HK-2 (cell line): Measurements from ENCODE around the gene SBF1.

ENCODE experiments used
- DNase-seq: peaks from one replicate; pipeline ENCODE4 v3.0.0-alpha.2; 2018; ENCODE audit not compliant: unreplicated experiment

The SBF1 gene

GRCh38 chr22:50483977-50484853 lies 9.4 kb upstream of the SBF1 start:
- DNase-seq, result peak; percentile 53

- no peak for DNase-seq
These were observed 8.7 kb upstream of the SBF1 start for GRCh38 chr22:50483556-50483955.

- DNase-seq, result no peak
These were observed 8.3 kb upstream of the SBF1 start for GRCh38 chr22:50483106-50483505.

- DNase-seq, result no peak
These were observed 7.6 kb upstream of the SBF1 start for GRCh38 chr22:50482107-50483074.

DNA sequence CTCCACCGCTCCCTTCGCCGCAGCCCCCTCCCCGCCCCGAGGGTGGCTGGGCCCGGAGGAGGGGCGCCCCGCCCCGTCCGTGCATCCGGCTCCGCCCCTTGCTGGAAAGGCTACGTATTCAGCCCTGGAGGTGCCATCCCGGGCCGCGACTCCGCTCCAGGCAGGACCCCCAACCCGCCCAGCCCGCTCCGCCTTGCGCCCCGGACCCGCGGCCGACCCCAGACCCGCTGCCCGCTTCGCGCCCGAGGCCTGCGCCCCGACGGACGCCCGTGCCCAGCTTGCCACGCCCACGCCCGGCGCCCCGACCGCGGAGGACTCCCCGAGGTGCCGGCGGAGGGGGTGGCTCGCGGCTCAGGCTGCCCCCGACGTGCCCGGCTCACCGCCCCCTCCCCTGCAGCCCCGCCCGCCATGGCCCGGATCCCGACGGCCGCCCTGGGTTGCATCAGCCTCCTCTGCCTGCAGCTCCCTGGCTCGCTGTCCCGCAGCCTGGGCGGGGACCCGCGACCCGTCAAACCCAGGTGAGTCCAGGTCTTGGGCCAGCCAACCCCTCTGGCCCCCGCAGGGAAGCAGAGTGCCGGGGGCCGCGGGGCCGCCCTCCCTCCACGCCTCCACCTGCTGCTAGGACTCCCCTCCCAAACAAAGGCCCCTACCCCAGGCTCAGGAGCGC lies 6.7 kb upstream of the SBF1 start, which contains the start of gene ADM2:
ADM2 (plus strand) TSS at position 104 of the 667 bp plus-strand sequence; CDS start at position 409, 305 bp downstream.
- DNase-seq, result no peak

DNA sequence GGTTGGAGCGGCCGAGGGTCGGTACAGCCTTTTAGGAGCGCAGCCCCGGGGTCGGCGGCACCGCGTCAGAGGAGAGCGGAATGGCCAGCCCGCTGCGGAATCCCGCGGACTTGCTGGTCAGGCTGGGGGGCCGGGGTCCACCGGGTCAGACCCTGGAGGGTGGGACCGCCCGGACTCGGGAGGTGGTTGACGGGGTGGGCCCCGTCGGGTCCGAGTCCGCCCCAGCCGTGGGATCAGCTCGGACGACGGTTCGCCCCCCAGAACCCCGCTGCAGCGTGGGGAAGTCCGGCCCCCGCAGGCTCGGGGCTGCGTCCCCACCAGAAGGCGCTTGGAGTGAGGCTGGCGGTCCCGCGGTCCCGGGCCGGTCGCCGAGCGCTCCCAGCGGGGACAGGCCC lies 6.2 kb upstream of the SBF1 start:
- no peak for DNase-seq

- no peak for DNase-seq
These were observed 4.9 kb upstream of the SBF1 start for GRCh38 chr22:50479721-50480120.

DNA sequence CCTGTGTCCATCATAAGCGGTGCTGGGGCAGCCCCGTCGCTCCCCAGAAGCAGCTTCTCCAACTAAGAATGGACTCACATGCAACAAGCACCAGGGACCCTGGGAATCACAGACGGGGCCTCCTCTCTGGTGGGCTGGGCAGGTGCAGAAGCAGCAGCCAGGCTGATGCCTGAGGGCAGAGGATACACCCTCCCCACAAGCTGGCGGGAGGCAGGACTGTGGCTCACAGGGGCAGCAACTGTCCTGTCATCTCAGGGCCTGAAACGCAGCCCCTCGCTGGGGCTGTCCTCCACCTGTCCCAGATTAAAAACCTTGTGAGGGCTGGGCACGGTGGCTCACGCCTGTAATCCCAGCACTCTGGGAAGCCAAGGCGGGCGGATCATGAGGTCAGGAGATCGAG lies 3.1 kb upstream of the SBF1 start:
- no peak for DNase-seq

DNA sequence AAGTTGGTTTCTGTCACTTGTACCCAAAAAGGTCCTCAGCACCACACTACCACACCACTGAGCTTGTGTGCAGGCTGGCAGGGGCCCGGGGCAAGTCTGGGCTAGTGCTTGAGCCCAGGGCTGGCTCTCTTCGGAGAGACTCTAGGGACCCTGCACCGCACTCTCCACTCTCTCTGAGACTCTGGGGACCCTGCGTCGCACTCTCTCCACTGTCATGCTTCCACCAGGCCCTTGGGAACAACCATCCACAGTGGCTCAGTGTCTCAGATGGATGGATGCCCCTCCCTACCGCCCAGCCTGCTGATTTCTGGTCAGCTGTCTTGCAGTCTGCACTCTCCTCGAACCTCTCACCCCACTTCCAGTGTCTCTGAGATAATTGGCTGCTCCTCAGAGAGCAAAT lies 2.0 kb upstream of the SBF1 start:
- no peak for DNase-seq

DNA sequence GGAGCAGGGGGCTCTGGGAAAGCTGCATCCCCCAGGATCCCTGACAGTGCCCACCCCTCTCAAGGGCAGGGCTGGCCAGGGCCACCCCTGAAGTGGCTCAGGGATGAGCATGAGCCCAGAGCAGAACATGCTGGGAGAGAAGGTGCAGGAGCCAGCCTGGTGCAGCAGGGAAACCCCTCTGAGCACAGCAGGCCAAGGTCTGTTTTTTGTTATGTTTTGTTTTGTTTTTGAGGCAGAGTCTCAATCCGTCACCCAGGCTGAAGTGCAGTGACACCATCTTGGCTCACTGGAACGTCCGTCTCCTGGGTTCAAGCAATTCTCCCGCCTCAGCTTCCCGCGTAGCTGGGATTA lies 792 bp upstream of the SBF1 start:
- no peak for DNase-seq

DNA sequence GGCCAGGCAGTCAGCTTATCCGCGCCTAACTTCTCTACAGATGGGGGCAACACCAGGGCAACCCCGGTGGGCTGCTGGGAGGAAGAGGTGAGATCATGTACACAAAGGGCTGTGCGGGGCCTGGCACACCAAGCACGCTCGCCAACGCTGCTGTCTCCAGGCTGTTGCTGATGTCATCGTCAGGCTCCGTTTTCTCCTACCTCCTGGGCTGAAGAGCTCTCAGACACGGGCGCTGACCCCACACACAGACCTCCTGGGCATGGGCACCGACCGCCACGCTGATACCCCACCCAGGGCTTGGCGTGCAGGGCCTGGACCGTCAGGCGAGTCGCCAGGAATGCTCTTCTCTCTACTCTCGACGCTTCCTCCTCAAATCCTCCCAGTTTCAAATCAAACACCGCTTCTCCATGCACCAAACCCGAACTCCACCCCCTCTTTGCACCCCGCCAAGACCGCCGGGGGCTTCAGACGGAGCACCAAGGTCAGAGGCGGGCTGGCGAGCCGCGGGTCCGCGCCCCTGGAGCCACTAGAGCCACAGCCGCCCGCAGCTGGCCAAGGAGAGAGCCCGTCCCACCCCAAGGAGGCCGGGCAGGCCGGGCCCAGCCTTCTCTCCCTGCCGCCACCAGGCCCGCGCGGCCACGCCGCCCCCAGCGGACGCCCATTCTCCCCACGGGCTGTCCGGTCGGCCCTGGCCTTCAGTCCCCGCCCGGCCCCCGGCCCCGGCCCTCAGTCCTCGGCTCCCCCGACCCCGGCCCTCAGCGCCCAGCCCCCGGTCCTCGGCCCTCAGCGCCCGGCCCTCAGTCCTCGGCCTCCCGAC lies 772 bp downstream of the SBF1 start:
- DNase-seq, result peak; percentile 44

- DNase-seq, result no peak
These were observed 1.7 kb downstream of the SBF1 start for GRCh38 chr22:50473088-50473487.

DNA sequence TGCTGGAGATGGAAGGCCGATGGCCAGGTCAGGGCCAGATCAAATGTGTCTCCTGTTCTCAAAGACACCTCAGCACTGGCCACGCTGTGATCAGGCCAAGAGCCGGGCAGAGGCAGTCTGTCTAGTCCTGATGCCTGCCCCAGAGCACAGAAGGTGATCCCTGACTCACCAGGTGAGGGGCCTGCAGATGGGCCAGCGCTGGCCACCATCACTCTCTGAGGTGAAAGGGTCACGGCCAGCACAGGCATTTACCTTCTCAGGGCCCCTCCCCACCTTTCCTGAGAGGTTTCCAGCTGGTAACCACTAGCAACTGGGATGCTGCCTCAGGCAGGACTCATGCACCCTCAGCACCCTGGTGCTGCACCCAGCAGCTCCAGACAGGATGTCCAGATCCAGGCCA lies 2.9 kb downstream of the SBF1 start:
- DNase-seq, result no peak

- no peak for DNase-seq
These were observed 3.5 kb downstream of the SBF1 start for GRCh38 chr22:50471197-50471847.

DNA sequence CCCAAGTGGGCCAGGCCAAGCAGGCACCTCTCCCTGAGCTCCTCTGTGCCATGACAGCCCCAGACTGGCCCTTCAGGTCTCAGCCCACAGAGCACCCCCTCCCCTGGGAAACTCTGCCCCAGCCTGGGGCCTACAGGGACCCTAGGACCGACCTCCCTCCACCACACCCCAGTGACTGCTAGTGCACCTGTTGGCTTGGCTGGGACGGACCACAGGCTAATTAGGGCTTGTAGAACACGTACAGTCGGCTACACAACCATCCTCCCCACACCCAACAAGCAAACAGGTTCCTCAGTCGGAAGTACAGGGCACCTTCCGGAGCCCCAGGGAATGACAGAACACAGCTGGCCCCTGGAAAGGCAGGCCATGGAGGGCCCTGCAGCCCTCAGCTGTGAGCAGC lies 4.3 kb downstream of the SBF1 start:
- no peak for DNase-seq

DNA sequence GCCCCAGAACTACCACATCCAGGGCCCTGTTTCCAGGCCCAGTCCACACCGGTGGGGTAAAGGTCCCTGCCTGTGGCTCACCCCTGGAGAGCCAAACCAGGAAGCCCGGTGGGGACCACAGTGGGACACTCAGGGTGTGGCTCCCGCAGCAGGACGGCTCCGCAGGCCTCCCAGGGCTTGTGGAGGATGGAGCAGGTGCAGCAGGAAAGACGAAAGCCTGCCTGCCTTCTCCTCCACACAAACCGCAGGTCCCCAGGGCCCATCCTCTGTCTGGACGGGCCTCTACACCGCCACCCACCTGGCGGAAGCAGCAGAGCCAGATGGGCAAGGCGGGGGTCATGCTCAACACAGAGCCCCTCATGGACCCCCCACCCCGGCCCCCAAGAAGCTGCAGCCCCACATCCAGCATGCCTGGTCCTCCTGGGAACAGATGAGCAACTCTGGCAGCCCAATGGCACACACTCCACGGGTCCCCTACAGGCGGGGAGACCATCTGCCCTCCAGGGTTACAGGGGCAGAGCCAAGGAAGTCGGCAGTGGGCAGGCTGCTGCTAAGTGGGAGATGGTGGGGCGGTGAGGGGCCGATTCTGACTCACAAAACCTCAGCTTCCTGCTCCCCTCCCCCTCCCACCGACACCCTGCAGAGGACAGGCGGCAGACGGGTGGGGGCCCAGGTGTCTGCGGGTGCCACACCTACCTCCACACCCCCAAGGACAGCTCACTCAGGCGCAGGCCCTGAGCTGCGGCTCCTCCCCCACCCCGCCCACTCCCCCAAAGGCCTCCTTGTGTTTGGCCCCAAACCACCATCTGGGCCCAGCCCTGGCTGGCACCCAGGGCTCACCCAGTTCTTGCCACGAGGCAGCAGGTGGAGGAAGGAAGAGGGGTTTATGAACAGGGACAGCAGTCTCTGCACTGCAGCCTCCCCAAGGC lies 5.2 kb downstream of the SBF1 start:
- peak; percentile 87 for DNase-seq

GRCh38 chr22:50468626-50469025 lies 6.2 kb downstream of the SBF1 start:
- no peak for DNase-seq

- DNase-seq, result no peak
These were observed 6.9 kb downstream of the SBF1 start for GRCh38 chr22:50467773-50468440.

DNA sequence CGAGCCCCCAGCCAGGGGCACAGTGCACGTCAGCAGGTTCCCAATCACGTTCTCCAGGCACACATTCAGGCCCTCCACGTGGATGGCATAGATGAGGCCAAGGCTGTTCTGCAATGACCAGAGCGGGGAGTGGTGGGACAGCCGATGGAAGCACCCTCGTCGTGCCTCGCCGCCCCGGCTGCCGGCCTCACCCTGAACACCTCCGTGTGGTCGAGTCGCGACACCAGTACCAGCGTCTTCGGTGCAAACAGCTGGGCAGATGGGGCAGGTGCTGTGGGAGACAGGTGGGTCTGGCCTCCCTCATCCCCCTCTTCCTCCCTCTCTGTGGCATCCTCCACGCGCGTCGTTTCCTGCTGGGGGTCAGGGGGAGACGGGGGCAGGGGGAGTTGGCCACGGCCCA lies 7.5 kb downstream of the SBF1 start:
- DNase-seq, result no peak
